K562 (cell line): ENCODE results near the gene ETV7. TPM values are rescaled to one million over a fixed set of nuclear protein-coding genes. Genes with fewer than 3 reads are reported as not detected.

Source experiments
- ARID1B ChIP-seq: fragments of 450-650 bp; IDR thresholded peaks from 2 replicates; pipeline ENCODE4 v1.6.1; 2016; ENCODE audit warnings: antibody characterized with exemption, mild to moderate bottlenecking, inconsistent platforms
- CEBPB ChIP-seq: fragments of 450-650 bp; IDR thresholded peaks from 2 replicates; pipeline ENCODE4 v1.6.1; 2016; ENCODE audit warnings: missing genetic modification characterization, missing compliant biosample characterization
- CSDE1 ChIP-seq, 2 experiments: fragments of 450-650 bp; IDR thresholded peaks; 2 replicates each; pipeline ENCODE4 v1.6.1; 2016; ENCODE audit warnings: mild to moderate bottlenecking in 1 of 2
- FOXA3 ChIP-seq, 2 experiments: fragments of 450-650 bp in 1 of 2; sonication (generic) in 1 of 2; formaldehyde crosslinking; IDR thresholded peaks in 1 of 2; conservative IDR thresholded peaks in 1 of 2; 2 replicates each; pipeline versions ENCODE4 v1.4.0 to v1.8.0; 2020 to 2022; ENCODE audit warnings: mild to moderate bottlenecking in 2 of 2, missing genetic modification reagents in 1 of 2
- FOXJ3 ChIP-seq: sonication (generic); formaldehyde crosslinking; IDR thresholded peaks from 2 replicates; pipeline ENCODE4 v1.4.0; 2020; ENCODE audit warnings: mild to moderate bottlenecking, missing genetic modification reagents
- GTF2E2 ChIP-seq: fragments of 200-800 bp; sonication (Bioruptor generic); IDR thresholded peaks from 2 replicates; pipeline ENCODE4 v1.6.1; 2016; ENCODE audit warnings: missing genetic modification characterization, missing compliant biosample characterization
- MCM5 ChIP-seq: fragments of 450-650 bp; IDR thresholded peaks from 2 replicates; pipeline ENCODE4 v1.6.1; 2016; ENCODE audit warnings: low read depth
- NRF1 ChIP-seq, 2 experiments: fragments of 450-650 bp; IDR thresholded peaks in 1 of 2; conservative IDR thresholded peaks in 1 of 2; 2 replicates each; pipeline ENCODE4 v1.6.1; 2014; ENCODE audit warnings: mild to moderate bottlenecking in 2 of 2
- SETDB1 ChIP-seq: IDR thresholded peaks from one replicate; pipeline ENCODE4 v1.6.1; 2012; ENCODE audit warnings: low read length, control low read depth, inconsistent platforms
- SLC30A9 ChIP-seq: fragments of 250-450 bp; sonication (Bioruptor Pico); IDR thresholded peaks from 2 replicates; pipeline ENCODE4 v1.8.0; 2022; ENCODE audit warnings: mild to moderate bottlenecking, moderate library complexity
- SP2 ChIP-seq: IDR thresholded peaks from 2 replicates; pipeline ENCODE4 v1.6.1; 2011; ENCODE audit warnings: mild to moderate bottlenecking, low read depth, low read length, moderate library complexity; ENCODE audit not compliant: poor library complexity, severe bottlenecking; ENCODE audit errors: extremely low read depth
- ZBTB26 ChIP-seq: fragments of 450-650 bp; formaldehyde crosslinking; IDR thresholded peaks from 2 replicates; pipeline ENCODE4 v1.4.0; 2022; ENCODE audit warnings: missing genetic modification characterization
- ZBTB5 ChIP-seq: fragments of 450-650 bp; IDR thresholded peaks from 2 replicates; pipeline ENCODE4 v1.6.1; 2017; ENCODE audit warnings: antibody characterized with exemption
- ZNF146 ChIP-seq: IDR thresholded peaks from one replicate; pipeline ENCODE4 v1.6.1; 2018; ENCODE audit warnings: missing compliant biosample characterization; ENCODE audit not compliant: unreplicated experiment
- ZNF316 ChIP-seq: fragments of 450-650 bp; IDR thresholded peaks from 2 replicates; pipeline ENCODE4 v1.6.1; 2016
- polyA plus RNA-seq, 8 experiments: library from polyadenylated mRNA; depleted of rRNA in 4 of 8; stranded (reverse) in 5 of 8; unstranded in 3 of 8; fragments of >200 nt; fragmentation: Nextera tagmentation in 2 of 8; fragmentation: Illumina TruSeq in 1 of 8; extraction: Ambion mirVana in 2 of 8; extraction: Trizol in 1 of 8; gene quantifications; 2 replicates each; pipeline versions ENCODE4 v1.2.1 to v1.2.3, GENCODE V29; 2011 to 2014; ENCODE audit warnings: inconsistent platforms in 1 of 8, missing spikeins in 1 of 8
- total RNA-seq, 7 experiments: library from RNA; depleted of rRNA in 6 of 7; stranded (reverse); fragments of >200 nt in 6 of 7; fragmentation: Illumina TruSeq in 2 of 7; extraction: Trizol in 2 of 7; gene quantifications; 2 replicates each; pipeline versions ENCODE4 v1.2.1 to v1.2.3, GENCODE V29; 2011 to 2021; ENCODE audit warnings: low replicate concordance in 1 of 7
- TF ChIP-seq, protein P1 (sequence below), 2 experiments: IDR thresholded peaks; 2 replicates each; pipeline ENCODE4 v1.6.1; 2012; ENCODE audit warnings: improper control_type of control experiment in 2 of 2, low read depth in 2 of 2, low read length in 2 of 2, borderline replicate concordance in 1 of 2
- TF ChIP-seq, protein P2 (sequence below): sonication (generic); formaldehyde crosslinking; IDR thresholded peaks from 2 replicates; pipeline ENCODE4 v1.8.0; 2022; ENCODE audit warnings: mild to moderate bottlenecking, low read depth, missing genetic modification reagents
- TF ChIP-seq, protein P3 (sequence below): fragments of 250-450 bp; sonication (Bioruptor Pico); IDR thresholded peaks from 2 replicates; pipeline ENCODE4 v1.8.0; 2022; ENCODE audit warnings: inconsistent platforms, mild to moderate bottlenecking, moderate library complexity, borderline replicate concordance

Gene ETV7
- total and polyA plus RNA-seq, 9 of the 15 experiments (the other 6 are each of a cell fraction or from before 2014, with no cell fraction given), result 0.07 to 0.22 (median 0.14) TPM; not detected in 3

- TF ChIP-seq, protein P1, sequence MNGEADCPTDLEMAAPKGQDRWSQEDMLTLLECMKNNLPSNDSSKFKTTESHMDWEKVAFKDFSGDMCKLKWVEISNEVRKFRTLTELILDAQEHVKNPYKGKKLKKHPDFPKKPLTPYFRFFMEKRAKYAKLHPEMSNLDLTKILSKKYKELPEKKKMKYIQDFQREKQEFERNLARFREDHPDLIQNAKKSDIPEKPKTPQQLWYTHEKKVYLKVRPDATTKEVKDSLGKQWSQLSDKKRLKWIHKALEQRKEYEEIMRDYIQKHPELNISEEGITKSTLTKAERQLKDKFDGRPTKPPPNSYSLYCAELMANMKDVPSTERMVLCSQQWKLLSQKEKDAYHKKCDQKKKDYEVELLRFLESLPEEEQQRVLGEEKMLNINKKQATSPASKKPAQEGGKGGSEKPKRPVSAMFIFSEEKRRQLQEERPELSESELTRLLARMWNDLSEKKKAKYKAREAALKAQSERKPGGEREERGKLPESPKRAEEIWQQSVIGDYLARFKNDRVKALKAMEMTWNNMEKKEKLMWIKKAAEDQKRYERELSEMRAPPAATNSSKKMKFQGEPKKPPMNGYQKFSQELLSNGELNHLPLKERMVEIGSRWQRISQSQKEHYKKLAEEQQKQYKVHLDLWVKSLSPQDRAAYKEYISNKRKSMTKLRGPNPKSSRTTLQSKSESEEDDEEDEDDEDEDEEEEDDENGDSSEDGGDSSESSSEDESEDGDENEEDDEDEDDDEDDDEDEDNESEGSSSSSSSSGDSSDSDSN (IDR thresholded peaks at IDR 0.05; ENCODE audit: borderline replicate concordance in 1 of 2, low read depth in 2 of 2, low read length in 2 of 2), result peak; percentile 92 to 98; a peak in 3 of 4 replicates
- TF ChIP-seq MCM5 (no peak), ZNF146 (CRISPR knock-in tag) (no peak), ARID1B (0 out of 2 replicates have a peak, but pooled peaks have one; percentile 16), CEBPB (tag) (no peak), GTF2E2 (no peak), NRF1 (conservative IDR thresholded peaks at IDR 0.05 in 1 of 2, IDR thresholded peaks at IDR 0.05 in 1 of 2) (peak in 1 of 2 experiments; percentile 21; a peak in 2 of 4 replicates), FOXJ3 (CRISPR knock-in tag) (no peak), SLC30A9 (CRISPR knock-in tag) (no peak), ZBTB26 (CRISPR knock-in tag) (0 out of 2 replicates have a peak, but pooled peaks have one; percentile 19), CSDE1 (IDR thresholded peaks at IDR 0.05) (no peak), ZNF316 (no peak), ZBTB5 (no peak), FOXA3 (CRISPR knock-in tag; conservative IDR thresholded peaks at IDR 0.05 in 1 of 2, IDR thresholded peaks at IDR 0.05 in 1 of 2) (no peak), SETDB1 (no peak), SP2 (no peak)
- TF ChIP-seq, protein P2, sequence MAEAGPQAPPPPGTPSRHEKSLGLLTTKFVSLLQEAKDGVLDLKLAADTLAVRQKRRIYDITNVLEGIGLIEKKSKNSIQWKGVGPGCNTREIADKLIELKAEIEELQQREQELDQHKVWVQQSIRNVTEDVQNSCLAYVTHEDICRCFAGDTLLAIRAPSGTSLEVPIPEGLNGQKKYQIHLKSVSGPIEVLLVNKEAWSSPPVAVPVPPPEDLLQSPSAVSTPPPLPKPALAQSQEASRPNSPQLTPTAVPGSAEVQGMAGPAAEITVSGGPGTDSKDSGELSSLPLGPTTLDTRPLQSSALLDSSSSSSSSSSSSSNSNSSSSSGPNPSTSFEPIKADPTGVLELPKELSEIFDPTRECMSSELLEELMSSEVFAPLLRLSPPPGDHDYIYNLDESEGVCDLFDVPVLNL, result no peak
- TF ChIP-seq, protein P3, sequence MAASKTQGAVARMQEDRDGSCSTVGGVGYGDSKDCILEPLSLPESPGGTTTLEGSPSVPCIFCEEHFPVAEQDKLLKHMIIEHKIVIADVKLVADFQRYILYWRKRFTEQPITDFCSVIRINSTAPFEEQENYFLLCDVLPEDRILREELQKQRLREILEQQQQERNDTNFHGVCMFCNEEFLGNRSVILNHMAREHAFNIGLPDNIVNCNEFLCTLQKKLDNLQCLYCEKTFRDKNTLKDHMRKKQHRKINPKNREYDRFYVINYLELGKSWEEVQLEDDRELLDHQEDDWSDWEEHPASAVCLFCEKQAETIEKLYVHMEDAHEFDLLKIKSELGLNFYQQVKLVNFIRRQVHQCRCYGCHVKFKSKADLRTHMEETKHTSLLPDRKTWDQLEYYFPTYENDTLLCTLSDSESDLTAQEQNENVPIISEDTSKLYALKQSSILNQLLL (CRISPR knock-in tag), result no peak
These were observed 22.6 kb downstream of the ETV7 start (continued) for GRCh38 chr6:36364669-36365479.
